WI38 (cell line): ENCODE data around the gene CNTRL.
"Not testable (repeated sequence)": the region's sequence is repeated elsewhere in the genome, so short reads cannot be mapped to it uniquely, and the experiment has no call there.

ENCODE experiments used
- H3K4me3 ChIP-seq: 2 replicates; pipeline ENCODE4 v1.5.1; 2011; ENCODE audit warnings: low read depth, mild to moderate bottlenecking, control low read depth, low read length
- TF ChIP-seq, protein P1 (sequence below): IDR thresholded peaks from 2 replicates; pipeline ENCODE4 v1.5.1; 2012; ENCODE audit warnings: low read depth, mild to moderate bottlenecking, control low read depth, low read length

The CNTRL gene

DNA sequence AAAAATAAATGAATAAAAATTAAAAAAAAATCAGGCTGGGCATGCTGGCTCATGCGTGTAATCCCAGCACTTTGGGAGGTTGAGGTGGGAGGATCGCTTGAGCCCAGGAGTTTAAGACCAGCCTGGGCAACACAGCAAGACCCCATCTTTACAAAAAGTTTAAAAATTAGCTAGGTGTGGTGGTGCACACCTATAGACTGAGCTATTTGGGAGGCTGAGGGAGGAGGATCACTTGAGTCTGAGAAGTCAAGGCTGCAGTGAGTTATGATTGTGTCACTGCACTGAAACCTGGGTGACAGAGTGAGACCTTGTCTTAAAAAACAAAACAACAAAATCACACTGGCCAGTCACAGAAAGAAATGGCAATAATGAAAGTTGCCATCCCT lies 3.4 kb upstream of the CNTRL start:
- H3K4me3 ChIP-seq = peak overlapping the region; percentile 61
- TF ChIP-seq, protein P1, sequence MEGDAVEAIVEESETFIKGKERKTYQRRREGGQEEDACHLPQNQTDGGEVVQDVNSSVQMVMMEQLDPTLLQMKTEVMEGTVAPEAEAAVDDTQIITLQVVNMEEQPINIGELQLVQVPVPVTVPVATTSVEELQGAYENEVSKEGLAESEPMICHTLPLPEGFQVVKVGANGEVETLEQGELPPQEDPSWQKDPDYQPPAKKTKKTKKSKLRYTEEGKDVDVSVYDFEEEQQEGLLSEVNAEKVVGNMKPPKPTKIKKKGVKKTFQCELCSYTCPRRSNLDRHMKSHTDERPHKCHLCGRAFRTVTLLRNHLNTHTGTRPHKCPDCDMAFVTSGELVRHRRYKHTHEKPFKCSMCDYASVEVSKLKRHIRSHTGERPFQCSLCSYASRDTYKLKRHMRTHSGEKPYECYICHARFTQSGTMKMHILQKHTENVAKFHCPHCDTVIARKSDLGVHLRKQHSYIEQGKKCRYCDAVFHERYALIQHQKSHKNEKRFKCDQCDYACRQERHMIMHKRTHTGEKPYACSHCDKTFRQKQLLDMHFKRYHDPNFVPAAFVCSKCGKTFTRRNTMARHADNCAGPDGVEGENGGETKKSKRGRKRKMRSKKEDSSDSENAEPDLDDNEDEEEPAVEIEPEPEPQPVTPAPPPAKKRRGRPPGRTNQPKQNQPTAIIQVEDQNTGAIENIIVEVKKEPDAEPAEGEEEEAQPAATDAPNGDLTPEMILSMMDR = no peak

DNA sequence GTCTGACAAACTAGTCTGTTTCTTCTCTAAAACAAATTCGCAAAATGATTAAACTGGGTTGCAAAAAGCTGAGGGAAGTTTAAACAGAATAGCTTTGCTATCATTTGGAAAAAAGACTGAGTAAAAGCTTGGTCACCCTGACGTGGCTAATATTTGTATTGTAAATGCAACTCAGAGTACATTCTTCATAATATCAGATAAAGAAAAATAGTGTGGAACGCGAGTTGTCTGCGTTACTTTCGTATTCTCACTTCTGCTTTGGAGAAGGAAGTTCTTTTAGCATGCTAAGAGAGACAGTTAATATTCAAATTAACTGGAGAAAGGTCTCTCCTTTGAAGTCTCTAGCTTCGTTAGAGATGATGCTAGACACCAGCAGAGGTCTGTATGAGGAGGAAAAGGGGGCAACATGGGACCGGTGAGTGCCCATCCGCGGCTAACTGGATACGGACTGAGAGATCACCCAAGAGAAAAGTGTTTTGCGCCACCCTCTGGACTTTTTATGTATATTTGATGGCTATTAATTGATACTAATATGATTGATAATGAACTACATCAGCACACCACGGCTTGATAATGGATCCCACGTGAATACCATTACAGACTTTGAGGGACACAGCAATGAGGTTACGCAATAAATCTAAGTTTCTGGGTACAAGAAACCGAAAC lies 2.9 kb upstream of the CNTRL start:
- peak overlapping the region; percentile 61 for H3K4me3 ChIP-seq
- TF ChIP-seq, protein P1 = peak; percentile 12; the same call in 1 of the 2 replicates

DNA sequence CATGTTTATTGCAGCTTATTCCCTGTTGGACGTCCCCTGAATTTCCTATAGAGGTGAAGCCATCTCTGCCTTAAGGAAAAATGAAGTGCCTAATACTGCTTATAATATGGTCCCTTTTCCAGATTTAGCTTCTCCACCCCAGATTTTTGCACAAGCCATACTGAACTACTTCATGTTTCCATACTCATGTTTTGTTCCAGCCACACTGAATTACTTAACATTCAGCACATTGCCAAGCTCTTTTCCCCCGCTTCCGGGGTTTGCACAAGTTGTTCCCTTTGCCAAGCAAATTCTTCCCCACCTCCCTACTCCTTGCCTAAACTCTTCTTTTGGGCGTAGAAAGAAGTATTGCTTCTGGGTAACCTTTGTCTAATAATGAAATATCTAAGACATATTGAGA lies 1.7 kb upstream of the CNTRL start:
- H3K4me3 ChIP-seq = no peak overlapping the region

DNA sequence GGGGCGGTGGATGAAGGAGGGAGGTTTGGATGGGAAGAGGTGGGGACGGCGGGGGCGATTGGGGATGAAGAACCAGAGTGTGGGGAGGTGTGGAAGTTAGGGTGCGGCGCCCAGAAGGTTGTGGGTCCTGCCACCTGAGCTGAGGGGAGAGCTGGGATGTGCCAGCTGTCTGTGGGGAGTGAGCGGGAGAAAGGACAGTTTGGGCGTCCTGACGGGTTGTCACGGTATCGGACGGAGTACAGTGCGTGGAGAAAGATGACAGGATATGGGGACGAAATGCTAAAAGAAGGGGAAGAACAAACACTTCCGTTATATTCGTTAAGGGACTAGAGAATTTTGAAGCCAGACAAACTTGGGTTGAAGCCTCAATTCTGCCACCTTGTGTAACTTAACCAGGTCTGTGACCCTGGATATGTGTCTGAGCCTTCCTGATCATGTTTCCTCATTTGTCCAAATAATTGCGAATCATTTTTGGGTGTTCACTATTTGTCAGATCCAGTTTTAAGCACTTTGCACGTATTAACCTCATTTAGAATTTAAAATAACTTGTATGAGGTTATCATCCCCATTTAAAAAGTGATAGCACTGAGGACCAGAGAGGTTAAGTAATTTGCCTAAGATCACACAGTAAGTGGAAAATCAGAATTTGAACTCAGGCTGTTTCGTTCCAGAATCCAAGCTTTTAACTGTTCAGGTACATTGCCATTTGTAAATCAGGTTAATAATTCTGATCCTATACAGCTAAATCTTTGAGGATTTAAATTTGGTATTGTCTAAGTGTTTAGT lies 689 bp downstream of the CNTRL start:
- peak overlapping the region; percentile 83 for H3K4me3 ChIP-seq
- TF ChIP-seq, protein P1 = no peak

More for the DNA sequence above, 1.7 kb upstream of the CNTRL start:
- TF ChIP-seq, protein P1 = no peak

DNA sequence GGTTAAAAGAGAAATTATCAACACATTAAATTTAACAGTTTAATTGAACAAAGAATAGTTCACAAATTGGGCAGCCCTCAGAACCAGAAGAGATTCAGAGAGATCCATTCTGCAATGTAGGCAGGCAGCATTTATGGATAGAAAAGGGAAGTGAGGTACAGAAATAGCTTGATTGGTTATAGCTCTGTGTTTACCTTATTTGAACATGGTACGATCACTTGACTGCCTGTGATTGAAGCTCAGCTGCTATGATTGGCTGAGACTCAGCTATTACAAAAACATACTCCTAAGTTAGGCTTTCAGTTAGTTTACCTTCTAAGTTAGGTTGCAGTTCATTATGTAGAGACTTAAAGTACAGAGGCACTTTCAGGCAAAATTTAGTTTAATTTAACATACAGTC lies 7.3 kb downstream of the CNTRL start:
- no peak overlapping the region for H3K4me3 ChIP-seq
- TF ChIP-seq, protein P1 = no peak

DNA sequence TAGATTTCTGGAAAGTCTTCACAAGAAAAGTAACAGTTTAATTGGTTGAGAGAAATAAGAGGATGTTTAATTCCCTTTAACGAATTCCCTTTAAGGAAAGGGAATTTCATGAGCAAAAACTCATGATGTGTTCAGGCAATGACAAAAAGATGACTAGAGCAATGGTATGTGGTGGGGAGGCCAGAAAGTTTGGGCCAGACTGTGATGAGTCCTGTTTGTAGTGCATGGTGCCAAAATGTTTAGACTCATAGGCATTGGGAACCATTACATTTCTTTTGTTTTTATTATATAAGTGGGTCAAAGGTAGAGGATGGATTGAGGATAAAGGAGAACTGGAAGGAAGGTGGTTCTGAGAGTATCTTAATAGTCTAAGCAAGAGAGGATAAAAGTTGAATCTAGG lies 10.9 kb downstream of the CNTRL start:
- TF ChIP-seq, protein P1 = no peak
- no peak overlapping the region for H3K4me3 ChIP-seq

DNA sequence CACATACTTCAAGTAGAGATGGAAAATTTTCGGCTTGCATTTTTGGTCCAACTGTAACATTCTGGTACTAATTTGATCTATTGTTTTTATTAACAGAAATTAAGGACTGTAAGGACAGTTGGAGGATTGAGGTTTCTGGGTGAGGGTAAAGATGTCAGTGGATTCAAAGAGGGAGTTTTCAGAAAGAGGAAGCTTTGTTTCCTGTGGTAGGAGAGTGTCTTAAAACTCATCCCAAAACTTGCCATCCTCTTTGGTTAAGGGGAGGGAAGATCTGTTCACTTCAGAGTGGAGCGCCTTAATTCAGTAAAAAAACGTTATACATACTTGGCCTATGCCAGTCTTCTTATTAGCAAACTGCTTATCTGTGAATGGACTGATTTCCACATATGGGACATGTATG lies 13.8 kb downstream of the CNTRL start:
- TF ChIP-seq, protein P1 = no peak
- no peak overlapping the region for H3K4me3 ChIP-seq

DNA sequence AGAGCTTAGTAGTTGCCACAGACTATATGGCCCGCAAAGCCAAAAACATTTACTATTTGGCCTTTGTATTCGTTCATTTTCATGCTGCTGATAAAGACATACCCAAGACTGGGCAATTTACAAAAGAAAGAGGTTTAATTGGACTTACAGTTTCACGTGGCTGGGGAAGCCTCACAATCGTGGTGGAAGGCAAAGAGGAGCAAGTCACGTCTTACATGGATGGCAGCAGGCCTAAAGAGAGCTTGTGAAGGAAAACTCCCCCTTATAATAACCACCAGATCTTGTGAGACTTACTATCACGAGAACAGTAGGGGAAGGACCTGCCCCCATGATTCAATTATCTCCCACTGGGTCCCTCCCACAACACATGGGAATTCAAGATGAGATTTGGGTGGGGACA lies 16.0 kb downstream of the CNTRL start:
- not testable (repeated sequence) for H3K4me3 ChIP-seq
